Mesenteric fat pad (tissue), 1 donor: ENCODE measurements around the gene DNAH12. TPM values are rescaled to one million over a fixed set of nuclear protein-coding genes. Genes with fewer than 3 reads are reported as not detected.
A peak's percentile ranks its signal among the peaks of the same experiment; 100 is the strongest.

Experiments used
- DNase-seq: peaks from one replicate; pipeline ENCODE4 v3.0.0-alpha.2; 2020; ENCODE audit warnings: low spot score
- long read RNA-seq: library from polyadenylated mRNA; unstranded; transcript quantifications from one replicate; pipeline ENCODE4 v2.0.0, GENCODE V29; 2020
- total RNA-seq: library from RNA; stranded (reverse); fragmentation: NEBNext Ultra II Directional; extraction: Animal tissue kit (Norgen Biotek cat#: 25700); gene quantifications from one replicate; pipeline ENCODE4 v1.2.1, GENCODE V29; 2021
- donor health status: DM: yes; HTN: yes; CAD: no.

Gene DNAH12, protein sequence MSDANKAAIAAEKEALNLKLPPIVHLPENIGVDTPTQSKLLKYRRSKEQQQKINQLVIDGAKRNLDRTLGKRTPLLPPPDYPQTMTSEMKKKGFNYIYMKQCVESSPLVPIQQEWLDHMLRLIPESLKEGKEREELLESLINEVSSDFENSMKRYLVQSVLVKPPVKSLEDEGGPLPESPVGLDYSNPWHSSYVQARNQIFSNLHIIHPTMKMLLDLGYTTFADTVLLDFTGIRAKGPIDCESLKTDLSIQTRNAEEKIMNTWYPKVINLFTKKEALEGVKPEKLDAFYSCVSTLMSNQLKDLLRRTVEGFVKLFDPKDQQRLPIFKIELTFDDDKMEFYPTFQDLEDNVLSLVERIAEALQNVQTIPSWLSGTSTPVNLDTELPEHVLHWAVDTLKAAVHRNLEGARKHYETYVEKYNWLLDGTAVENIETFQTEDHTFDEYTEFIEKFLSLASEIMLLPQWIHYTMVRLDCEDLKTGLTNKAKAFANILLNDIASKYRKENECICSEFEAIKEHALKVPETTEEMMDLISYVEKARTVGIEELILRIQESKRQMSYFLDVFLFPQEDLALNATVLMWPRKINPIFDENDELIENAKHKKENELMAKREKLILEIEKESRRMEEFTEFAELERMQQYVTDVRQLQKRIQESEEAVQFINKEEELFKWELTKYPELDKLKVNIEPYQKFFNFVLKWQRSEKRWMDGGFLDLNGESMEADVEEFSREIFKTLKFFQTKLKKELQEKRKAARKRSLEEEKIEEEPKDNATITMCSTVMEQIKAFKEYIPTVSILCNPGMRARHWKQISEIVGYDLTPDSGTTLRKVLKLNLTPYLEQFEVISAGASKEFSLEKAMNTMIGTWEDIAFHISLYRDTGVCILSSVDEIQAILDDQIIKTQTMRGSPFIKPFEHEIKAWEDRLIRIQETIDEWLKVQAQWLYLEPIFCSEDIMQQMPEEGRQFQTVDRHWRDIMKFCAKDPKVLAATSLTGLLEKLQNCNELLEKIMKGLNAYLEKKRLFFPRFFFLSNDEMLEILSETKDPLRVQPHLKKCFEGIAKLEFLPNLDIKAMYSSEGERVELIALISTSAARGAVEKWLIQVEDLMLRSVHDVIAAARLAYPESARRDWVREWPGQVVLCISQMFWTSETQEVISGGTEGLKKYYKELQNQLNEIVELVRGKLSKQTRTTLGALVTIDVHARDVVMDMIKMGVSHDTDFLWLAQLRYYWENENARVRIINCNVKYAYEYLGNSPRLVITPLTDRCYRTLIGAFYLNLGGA (N-terminal part only)
- 0.06 TPM for total RNA-seq
- long read RNA-seq = 0 reads

GRCh38 chr3:57544181-57545125 is at the start of gene DNAH12:
DNAH12 (minus strand) TSS chr3:57544344; CDS start chr3:57542870, 1,474 bp downstream.
- no peak for DNase-seq

DNA sequence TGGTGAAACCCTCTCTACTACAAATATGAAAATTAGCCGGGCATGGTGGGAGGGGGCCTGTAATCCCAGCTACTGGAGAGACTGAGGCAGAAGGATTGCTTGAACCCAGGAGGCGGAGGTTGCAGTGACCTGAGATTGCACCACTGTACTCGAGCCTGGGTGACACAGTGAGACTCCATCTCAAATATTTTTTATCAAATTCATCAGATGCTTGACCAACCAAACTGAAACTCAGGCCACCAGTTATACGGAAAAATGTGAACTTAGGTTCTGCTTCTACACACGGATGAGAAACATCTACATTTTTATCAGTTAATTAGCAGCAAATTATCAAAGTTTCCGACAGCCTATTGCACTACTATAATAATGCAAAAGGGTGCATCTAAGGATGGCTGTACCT is 48.2 kb upstream of the DNAH12 start:
- no peak for DNase-seq

DNA sequence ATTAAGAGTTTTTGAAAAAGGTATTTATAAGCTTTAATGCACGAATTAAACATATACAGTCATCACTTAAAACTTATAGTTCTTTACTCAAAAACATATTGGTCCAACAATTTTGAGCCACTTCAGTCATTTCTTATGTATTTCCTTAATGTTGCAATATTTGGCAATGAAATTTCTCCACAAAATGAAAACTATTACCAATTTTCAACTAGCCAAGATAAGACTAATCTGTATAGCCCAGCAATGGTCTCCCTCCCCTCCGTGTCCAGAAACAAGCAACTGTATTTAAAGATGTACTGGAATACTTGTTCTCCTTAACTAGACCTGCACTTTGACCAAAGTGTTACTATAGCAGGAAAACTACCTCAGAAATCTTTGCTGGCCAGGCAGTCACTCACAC is 43.8 kb upstream of the DNAH12 start:
- no peak for DNase-seq

DNA sequence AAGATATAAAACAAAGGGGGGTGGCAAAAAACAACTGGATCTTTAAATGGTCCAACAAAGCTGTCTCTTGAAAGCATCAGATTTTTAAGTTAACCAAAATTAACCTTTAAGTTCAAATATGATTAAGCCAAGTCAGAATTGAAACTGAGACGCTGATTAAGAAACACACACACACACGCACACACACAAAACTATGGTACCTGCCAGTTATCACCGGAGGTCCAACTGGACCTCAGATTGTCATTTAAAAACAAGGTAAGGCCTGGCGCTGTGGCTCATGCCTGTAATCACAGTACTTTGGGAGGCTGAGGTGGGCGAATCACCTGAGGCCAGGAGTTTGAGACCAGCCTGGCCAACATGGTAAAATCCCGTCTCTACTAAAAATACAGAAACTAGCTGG is 42.6 kb upstream of the DNAH12 start:
- no peak for DNase-seq

GRCh38 chr3:57583544-57583943 is 39.4 kb upstream of the DNAH12 start:
- no peak for DNase-seq

DNA sequence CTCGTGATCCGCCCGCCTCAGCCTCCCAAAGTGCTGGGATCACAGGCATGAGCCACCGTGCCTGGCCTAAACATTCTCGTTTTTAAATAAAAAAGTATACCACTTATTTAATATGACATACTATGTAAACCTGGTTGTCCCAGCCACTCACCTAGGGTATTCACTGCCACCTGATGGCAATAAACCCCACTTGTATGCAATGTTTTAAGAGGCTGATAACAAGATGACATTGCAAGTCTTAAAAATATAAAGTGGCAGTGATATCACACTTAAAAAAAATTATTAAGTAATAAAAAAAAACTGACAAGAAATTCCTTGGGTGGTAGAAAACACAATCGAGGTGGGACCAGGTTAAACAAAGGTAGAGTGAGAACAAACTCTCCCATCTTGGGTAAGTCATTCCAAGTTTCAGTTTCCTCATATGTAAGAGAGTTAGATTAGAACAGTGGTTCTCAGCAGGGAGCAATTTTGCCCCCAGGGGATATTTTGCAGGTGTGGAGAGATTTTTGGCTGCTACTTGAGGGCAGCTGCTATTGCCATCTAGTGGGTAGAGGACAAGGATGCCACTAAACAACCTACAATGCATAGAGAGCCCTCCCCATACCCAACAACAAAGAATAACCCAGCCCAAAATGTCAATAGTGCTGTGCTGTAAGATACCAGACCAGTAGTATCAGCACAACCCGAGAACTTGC is 38.5 kb upstream of the DNAH12 start:
- DNase-seq = no peak

DNA sequence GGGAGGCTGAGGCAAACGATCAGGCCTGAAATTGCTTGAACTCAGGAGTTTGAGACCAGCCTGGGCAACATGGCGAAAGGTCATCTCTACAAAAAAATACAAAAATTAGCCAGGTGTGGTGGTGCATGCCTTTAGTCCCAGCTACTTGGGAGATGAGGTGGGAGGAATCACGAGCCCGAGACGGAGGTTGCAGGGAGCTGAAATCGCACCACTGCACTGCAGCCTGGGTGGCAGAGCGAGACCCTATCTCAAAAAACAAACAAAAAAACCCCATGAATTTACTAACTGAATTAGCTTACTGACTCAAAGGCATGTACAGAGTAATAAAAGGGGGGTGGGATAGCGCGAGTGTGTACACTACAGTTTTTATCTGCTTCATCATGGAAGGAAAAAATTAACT is 33.7 kb upstream of the DNAH12 start:
- DNase-seq = no peak

DNA sequence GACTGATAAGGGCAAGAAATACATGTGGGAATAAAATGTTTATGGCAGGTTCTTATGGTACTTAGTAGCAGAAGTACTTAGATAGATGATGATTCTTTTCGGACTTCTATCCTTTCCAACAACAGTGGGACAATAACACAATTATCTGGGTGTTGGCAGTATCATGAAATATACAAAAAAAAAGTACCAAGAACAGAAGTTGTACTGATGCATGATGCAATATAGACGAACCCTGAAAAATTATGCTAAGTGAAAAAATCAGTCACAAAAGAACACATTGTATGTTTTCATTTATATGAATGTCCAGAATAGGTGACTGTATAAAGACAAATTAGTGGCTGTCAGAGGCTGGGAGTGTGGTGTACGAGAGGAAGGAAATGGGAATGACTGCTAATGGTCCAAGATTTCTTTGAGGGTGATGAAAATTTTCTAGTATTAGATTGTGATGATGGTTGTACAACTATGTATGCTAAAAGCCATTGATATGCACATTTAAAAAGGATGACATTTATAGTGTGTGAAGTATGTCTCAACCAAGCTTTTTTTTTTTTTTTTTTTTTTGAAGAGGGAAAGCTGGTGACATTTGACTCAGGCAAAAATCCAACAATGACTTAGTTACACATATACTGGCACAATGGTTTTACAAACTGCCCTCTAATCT is 32.0 kb upstream of the DNAH12 start:
- DNase-seq = no peak

GRCh38 chr3:57572096-57572495 is 28.0 kb upstream of the DNAH12 start:
- DNase-seq = no peak

DNA sequence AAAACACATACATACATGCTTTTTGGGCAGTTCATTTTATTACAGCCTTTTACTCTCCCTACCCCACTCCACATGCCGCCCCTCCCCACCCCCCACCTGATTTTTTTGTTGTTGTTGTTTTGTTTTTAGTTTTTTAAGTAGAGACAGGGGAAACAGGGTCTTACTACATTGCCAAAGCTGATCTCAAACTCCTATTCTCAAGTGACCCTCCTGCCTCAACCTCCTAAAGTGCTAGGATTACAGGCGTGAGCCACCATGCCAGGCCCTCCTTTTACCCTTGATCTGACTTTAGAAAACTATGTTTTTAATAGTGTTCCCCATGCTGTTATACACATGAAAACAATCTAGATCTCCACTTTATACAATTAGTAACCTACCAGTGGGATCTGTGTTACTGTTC is 26.7 kb upstream of the DNAH12 start:
- DNase-seq = no peak

DNA sequence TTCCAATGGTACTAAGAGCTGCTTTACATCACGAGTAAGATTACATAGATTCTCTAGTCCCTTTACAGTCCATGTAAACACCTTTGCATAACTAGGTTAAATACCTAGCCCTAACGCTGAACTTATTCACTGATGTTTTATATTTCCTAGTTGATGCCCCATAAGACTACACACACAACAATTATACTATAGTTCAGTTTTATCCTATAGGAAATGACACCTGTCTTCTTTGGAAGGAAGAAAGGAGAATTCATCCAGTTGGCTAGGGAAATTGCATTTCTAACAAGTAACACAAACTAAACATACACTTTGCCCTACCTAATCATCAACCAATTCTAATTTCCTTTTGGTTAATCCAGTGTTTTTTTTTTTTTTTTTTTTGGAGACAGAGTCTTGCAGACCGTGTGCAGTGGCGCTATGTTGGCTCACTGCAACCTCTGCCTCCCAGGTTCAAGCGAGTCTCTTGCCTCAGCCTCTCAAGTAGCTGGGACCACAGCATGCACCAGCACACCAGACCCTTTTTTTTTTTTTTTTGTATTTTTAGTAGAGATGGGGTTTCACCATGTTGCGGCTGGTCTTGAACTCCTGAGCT is 25.8 kb upstream of the DNAH12 start:
- DNase-seq = no peak

- no peak for DNase-seq
These were observed 15.4 kb upstream of the DNAH12 start for GRCh38 chr3:57559526-57559925.

DNA sequence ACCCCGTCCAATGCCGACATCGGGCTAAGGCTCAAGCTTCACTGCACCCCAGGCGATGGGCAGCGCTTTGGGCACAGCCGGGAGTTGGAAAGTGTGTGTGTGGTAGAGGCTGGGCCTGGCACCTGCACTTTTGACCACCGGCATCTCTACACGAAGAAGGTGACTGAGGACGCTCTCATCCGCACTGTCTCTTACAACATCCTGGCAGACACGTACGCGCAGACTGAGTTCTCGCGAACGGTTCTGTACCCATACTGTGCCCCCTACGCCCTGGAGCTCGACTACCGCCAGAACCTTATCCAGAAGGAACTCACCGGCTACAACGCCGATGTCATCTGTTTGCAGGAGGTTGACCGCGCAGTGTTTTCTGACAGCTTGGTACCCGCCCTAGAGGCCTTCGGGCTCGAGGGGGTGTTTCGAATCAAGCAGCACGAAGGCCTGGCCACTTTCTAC is 13.0 kb upstream of the DNAH12 start:
- no peak for DNase-seq

GRCh38 chr3:57556459-57557084 is 12.4 kb upstream of the DNAH12 start:
- no peak for DNase-seq

GRCh38 chr3:57555738-57556458 is 11.8 kb upstream of the DNAH12 start, which contains the start of gene PDE12:
PDE12 (plus strand) TSS chr3:57556274; CDS start chr3:57556380, 106 bp downstream.
- DNase-seq = peak; percentile 95

- no peak for DNase-seq
These were observed 11.2 kb upstream of the DNAH12 start for GRCh38 chr3:57555306-57555705.

- DNase-seq = no peak
These were observed 2.5 kb upstream of the DNAH12 start for GRCh38 chr3:57546616-57547015.
